Fibroblast of skin of right biceps (primary cell): ENCODE measurements around the gene MTA3.

Source experiments
- DNase-seq: peaks from one replicate; pipeline ENCODE4 v3.0.0-alpha.2; 2013

Gene MTA3

DNA sequence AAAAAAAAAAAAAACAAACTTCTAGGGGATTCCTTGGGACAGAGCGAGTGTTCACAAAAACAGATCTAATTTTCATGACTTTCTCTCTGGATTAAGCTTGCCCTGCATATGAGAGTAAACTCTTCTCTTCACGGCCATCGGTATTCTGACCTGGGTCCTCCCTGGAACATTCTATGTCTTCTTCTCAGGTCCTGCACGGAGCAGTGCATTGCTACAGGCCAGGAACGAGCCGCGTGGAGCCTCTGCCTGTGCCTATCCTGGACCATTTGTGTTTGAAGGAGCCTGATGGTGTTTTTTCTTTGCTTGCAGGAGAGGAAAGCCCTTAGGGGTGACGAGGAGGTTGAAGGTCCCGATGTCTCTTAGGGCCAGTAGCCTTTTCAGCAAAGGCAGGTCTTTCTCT lies 197.3 kb downstream of the MTA3 start:
- no peak for DNase-seq

DNA sequence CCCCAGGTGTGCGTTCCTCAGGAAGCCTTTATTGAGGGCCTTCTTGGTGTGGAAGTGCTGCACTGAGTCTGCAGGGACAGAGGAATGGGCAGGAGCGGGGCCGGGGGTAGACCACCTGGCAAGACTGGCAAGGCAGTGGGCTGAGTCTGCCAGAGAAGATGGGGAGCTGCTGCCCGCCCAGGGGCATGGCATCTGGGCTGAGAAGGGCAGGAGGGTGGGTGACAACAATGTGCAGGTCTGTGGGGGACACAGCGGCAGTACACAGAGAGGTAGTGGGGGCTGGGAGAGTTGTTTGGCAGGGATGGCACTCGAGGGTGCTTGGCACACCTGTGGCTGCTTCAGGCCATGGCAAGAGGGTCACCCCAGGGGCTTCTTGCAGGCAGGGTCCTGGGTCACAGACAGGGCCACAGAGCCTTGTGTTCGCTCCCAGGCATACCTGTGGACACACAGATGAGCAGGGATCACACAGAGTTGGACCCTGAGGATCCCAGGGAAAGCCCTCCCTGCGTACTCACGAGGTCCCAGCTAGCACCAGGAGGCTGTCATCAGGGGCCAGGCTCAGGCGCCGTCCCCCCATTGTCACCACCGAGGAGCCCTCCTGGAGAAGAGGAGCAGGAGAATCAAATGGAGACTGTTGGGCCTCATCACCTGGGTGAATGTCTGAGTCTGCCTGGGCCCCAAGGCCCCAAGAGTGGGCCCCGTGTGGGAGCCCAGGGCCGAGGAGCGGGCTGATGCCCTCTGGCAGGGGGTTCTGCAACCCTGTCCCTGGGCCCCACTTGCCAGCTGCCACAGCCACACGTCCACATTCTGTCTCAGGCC lies 198.9 kb downstream of the MTA3 start:
- no peak for DNase-seq

DNA sequence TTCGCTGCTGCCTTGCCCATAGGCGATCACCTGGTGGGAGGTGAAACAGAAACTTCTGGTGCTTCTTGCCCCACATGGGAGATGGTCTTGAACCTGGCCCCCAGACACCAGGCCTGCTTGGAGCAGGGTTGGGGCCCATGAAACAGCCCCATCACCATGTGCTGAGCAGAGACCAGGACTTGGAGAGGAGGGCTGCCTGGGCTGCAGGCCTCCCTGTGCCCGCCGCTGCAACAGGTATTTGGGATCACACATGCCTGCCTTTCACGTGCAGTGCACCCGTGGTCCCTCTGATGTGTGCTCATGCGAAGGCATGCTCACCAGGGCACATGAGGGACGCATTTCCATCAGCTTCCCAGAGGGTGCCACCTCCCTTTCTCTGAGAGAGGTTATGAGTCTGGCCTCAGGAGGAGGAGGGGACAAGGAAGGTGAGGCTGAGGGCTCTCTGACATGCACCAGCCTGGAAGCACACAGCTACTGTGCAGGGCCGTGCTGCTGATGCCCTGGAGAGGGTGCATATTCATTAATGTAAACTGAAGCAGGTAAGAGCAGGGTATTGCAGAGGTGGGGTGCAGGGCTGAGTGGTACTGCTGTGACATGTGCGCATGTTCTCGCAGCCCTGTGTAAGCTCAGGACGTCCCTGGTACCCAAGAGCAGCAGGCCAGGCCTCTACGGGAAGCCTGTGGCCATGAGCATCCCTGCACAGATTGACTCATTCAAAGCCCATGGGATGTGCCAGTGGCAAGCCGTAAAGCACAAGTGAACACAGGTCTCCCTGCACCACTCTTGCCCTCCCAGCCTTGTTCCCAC lies 199.7 kb downstream of the MTA3 start:
- no peak for DNase-seq

DNA sequence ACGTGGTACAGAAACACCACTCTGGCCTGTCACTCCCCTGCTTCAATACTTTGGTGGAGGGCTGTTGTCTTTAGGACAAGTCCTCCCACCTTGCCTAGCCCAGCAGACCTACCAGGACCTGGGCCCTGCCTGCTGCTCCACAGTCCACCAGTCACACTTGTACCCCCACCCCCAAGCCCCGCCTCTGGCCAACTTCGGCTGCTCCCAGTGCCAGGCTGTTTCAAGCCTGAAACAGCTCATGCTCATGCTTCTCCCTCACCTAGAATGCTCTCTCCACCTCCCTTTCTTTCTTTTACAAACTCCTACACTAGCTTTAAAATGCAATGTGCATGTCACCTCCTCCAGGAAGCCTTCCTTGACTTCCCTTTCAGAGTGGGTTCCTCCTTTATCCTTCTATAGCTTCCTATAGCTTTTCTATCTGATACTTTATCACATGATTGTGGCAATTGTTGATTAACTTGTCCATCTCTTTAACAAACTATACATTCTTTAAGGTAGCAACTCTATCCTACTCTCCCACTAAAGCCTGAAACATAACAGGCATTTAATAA lies 200.3 kb downstream of the MTA3 start:
- DNase-seq, result no peak

DNA sequence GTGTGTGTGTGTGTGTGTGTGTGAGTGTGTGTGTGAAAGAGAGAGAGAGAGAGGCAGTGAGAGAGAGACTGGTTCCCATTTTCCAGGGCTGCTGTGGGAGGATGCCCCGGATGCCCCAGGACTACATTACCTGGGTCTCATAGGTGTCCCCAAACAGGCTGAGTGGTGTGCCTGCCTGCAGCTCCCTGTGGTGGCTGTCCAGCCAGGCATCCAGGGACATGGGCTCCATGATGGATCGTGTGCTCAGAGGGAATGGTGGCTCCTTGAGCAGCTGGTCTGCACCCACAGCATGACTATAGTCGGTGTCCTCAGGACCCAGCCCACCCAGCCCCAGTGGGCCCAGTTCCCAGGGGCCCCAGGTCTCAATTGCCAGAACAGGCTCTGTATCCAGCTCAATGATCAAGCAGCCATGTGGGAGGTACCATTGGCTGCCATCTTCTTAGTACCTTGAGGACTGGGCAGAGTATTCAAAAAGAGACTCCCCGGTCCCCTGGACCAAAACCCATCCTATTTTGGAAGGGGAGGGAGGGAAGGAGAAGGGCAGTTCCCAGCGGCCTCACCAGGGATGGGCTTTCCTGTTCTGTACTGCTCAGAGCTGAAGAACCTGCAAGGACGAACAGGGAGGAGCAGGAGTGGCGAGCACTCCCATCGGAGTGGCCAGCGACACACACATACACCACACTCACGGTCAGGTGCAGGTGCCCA lies 201.3 kb downstream of the MTA3 start:
- DNase-seq, result no peak

DNA sequence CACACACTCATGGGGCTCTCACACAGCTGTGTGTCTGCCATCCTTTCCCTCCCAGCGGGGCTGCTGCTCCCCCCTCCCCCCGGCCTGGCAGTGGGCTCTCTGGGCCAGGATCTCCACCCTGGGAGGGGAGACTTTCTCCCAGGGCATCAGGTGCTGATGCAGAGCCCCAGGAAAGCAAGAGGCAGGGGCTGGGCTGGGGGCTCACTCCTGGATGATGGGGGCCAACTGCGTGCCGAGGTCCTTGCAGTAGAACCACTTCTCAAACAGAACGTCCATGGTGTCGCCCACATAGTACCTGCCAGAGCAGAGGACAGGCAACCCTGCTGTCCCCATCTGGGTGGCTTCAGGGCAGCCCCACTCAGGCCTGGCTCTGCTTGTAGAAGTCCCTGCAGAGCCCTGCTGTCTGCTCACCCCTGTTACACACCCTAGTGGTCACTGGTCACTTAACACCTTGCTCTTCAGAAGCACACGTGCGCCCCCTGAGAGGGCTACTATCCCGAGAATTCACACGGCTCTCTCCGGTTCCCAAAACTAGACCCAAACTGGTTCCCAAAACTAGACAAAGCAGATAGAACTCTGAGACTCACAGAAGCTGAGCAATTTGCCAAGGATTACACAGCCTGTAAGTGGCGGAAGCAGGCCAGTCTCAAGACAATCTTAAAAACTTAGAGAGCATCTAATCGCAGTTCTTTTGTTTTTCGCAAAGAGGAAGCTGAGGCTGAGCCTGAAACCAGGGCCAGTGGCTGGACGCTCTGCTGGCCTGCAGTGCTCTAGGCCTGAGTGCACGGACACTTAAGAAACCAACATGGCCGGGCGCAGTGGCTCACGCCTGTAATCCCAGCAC lies 202.1 kb downstream of the MTA3 start:
- peak; percentile 37 for DNase-seq

DNA sequence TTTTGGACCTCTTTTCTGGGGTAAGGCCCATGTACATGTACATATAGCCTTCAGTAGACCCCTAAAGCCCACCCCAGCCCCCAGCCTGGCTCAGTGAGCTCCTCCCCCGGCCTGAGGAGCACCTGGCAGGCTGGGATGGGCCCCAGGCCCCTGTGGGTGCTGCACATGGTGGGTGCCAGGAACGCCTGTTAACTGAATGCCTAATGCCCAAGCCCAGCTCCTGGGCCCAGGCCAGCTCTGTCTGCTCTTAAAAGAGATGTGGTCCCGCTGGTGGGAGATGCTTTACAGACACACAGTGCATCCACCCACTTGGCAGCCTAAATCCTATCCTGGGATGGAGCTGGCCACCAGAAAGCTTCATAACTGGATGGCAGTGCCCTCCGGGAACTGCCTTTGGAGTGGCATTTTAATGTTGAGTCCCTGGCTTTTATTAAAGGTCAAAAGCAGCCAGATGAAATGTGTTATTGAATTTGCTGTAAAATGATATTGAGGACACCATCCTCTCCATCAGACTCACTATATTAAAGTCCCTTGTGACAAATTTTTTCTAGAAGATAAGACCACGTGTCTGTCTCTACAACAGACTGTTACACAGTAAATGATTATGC lies 203.2 kb downstream of the MTA3 start:
- DNase-seq, result no peak

DNA sequence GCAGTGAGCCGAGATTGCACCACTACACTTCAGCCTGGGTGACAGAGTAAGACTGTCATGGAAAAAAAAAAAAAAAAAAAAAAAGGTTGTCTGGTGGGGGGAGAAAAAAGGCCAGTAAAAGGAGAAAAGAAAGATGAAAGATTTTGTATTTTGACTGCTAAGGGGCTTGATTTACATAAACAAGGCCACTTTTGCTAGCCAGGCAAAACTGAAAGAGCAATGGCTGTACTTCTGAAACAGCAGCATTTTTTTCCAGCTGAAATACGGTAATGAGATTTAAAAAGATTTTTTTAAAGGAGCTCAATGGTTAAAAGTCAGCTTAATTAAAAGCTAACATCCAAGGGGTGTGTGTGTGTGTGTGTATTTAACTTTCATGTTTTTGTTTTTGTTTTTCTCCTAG lies 206.8 kb downstream of the MTA3 start:
- DNase-seq, result no peak

DNA sequence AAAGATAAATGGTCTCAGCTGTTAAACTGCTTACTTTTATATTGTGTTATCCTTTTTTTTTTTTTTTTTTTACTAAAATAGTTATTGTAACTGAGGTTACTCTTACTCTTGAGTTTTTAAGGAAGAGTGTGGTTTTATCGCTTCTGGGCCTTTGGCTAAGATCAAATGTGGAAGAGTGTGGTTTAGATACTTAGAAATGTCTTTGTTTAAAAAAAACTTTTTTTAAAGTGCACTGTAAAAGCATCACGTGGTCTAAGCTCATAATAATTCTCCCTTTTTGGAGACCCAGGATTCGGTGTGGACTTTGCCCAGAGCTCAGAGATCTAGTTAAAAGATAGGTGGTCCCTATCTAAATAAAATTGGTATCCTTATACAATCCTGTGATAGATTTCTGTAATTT lies 207.4 kb downstream of the MTA3 start:
- DNase-seq, result no peak

DNA sequence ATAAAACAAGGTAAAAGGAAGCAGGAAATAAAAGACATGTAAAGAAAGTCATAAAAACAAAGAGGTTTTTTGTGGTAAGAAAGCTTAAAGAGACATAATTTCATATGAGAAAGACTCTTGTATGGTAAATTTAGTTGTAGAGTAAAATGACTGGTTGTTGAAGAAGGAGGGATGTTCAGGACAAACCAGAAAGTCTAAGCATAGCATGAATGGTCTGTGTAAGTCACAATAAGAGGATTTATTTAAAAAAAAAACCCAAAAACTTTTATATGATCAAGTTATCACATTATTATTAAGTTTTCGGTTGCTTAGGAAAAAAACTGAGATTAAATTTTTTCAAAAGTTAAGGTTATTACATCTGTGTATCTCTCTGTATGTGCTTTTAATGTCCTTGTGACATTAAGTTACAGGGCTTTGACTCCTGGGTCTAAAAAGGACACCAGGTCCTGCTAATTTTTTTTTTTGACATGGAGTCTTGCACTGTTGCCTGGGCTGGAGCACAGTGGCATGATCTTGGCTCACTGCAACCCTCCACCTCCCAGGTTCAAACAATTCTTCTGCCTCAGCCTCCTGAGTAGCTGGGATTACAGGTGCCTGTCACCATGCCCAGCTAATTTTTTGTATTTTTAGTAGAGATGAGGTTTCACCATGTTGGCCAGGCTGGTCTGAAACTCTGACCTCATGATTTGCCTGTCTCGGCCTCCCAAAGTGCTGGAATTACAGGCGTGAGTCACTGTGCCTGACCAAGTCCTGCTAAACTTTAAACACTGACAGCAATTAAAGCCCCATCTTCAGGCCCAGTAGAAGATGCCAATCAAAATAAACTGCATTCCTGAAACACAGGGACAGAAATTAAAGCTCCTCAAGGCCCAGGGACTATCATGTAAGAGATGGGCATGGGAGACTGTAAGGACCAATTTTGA lies 209.7 kb downstream of the MTA3 start:
- no peak for DNase-seq

DNA sequence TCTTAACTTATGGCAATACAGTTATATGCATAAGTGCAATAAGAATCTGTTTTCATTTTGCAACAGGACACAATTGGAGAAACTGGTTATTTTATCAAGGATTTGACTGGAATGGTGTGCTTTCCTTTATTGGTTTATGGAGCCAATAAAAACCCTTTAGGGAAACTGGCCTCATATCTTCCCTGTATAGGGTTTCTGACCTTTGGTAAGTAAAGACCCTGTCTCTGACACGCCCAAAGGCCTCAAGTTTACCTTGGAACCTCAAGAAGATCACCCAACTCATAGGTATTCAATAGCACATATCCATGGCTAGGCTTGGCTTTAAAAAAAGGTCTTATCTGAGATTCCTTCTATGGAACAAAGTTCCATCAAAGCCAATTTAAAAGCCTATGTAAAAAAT lies 212.7 kb downstream of the MTA3 start:
- DNase-seq, result no peak

DNA sequence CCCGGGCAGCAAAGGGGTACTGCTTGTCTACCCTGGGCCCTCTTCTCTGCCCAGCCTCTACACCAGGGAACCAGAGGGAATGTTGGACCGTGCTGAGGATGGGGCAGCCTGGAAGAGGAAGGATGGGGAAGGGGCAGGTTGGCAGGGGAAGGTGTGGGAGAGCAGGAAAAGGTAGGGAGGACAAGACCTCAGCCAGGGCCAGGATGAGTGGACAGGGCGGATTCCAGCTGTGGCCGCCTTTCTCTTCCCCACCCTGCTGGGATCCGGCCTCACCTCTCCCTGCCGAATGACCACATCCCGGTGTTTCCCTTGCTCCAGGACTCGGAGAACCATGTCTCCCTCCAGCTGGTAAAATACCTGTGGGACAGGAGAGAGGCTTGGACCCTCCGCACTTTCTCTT lies 215.1 kb downstream of the MTA3 start:
- no peak for DNase-seq

DNA sequence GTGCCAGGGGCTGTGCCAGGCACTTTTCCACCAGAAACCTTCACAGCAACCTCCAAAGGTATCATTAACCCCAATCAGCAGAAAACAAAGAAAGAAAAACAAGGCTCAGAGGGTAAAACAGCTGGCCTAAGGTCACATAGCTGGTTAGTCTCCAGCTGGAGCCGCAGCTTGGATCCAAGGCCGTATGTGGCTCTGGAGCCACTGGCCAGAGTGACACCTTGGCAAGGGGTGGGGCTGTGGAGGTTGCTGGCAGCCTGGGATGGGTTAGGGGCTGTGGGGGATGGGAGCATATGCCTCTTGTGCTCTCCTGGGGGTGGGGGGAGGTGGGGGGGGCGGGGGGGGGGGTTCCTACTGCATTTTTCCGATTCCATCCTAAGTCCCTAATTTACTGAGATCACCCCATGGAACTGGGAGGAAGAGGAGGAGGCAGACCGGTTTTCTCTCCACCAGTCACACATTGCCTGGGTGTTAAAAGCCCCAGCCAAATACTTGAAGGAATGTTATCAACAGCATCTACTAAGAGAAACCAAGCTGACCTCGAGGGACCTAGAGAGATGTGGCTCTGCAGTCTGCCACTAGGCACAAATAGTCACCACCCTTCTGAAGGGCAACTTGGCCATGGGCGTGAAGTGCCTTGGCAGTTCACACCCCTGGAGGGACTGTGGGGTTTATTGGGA lies 215.9 kb downstream of the MTA3 start:
- DNase-seq, result no peak

DNA sequence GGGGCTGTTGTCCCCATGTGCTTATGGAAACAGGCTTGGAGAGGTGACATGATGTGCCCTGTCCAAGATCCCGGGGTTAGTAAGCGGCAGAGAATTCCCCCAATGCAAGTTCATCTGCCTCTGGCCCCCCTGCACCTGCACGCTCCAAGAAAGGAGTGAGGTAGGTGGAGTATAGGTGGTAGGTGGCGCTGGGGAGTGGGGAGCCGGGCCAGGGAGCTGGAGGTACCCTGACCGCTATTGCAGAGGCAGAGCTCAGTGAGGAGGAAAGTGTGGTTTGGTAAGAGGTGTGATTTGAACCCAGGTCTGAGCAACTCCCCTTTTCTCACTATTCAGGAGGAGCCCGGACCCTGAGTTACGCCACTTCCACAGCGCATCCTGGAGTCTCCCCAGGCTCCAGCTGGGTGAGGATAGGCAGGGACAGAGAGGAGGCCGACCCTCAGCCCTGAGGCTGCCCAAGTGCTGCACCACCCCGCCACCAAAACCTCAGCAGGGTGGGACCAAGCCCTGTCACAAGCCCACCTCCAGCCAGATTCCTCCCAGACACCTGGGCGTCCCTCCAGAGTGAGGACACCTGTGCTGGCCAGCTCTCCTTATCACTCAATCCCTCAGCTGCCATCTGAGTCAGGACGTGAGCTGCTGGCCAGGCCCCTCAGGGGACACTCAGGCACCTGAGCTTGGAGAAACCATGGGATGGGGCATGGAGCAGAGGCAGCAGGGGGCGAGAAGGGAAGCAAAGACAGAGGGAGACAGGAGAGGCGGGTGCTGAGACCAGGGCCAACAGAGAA lies 218.3 kb downstream of the MTA3 start:
- DNase-seq, result no peak

DNA sequence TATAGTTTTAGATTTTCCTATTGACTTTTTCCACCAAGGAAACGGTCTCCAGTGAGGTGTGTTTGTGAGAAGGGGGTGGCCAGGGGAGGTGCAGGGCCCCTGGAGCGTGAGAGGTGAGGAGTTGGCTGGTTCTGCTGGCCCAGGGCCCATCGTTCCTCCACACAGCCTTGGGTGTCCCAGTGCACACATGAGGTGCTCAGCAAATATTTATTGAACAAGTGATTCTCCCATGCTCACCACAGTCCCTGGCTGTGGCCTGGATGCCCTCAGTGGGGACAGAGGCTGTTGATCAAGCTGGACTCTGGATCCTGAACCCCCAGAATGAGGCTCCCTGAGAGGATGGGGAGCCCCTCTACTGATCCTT lies 219.0 kb downstream of the MTA3 start:
- DNase-seq, result no peak

DNA sequence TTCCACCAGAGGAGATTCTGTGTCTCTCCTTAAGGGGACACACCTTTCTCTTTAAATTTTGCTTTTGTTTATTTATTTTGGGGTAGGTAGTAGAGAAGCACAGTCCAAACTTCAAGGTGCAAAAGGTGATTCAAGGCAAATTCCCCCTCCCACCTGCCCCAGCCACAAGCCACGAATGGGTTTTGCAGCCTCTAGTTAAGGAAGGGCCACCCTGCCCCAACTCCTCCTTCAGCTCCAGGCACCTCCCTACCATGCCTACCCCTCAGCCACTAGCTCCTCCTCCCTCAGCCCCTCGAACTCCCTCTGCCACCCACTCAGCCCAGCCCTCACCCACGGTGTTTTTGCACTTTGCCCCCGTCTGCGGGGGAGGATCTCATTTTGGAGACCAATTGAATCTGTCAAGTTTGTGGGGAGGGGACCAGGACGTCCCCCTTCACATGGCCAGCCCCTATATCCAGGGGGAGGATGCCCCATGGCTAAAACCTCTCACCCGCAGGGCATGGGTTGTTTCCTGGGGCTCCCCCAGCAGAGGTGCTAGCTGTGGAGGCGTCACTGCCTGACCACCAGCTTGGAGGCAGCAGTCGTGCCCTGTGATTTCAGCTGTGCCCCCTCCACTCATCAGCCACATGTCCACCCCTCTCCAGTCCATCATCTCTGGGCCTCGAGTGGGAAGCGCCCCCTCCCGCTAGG lies 219.5 kb downstream of the MTA3 start:
- no peak for DNase-seq

DNA sequence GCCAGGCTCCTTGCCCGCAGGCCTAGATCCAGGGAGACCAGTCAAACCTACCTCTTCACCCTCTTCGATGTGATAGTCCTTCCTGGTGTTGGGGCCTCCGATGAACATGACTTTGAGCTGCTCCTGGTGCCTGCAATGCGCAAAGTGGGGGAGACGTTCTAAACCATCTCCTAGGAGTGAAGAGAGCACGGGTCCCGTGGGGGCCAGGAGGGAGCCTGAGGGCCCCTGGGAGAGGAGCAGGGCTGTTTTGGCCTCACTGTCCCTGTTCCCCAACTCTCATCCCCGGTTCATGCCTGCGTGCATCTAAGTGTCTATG lies 220.0 kb downstream of the MTA3 start:
- no peak for DNase-seq

DNA sequence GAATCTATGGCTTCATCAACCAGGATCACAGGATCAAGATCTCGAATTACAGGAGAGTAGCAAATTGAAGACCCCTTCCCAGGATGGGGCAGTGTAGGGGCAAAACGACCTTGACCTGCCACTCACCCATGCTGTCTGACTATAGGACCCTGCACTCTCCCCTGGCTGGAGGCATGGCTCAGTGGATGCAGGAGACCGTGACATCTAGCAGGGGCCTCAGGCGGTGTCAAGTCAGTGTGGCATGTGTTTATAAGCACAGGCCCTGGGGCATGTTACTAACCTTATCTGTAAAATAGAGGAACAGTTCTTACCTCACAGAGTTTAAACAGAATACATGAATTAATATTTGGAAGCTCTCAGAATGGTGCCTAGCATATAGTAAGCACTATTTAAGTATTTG lies 220.4 kb downstream of the MTA3 start:
- no peak for DNase-seq

DNA sequence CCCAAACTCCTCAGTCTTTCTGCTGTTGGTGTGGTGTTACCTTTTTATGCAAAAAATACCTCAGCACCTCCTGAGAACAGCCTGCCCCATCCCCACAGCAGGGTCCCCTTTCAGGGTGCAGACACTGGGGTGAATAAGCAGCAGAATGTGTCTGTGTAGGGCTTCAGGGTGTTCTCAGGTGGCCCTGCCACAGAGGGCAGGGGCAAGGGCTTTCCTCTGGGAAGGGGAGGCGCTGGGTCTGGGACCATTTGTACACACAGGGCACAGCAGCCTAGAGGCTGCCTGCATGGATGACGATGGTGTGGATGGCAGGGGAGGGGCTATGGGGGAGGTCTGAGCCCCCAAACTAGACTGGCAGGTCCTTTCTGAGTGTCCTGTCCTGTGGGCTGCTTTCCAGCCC lies 221.3 kb downstream of the MTA3 start:
- DNase-seq, result no peak
